Measurements from ENCODE around the gene UGT2B15. TPM values are rescaled to one million over a fixed set of nuclear protein-coding genes. Genes with fewer than 3 reads are reported as not detected.

The UGT2B15 gene
- total RNA-seq, 2 donors from 2014 or later: 0.41 TPM; not detected in 1

- WGBS: 94% methylated on average over 1 of the region's 1 CpG
- Histone ChIP-seq H3K9me3 (no peaks in the 10 kb centered on the region), H3K4me3 (no peak overlapping the region), H3K27ac (no peak overlapping the region), H3K27me3 (replicated peaks; ENCODE audit: insufficient read depth) (no peaks in the 10 kb centered on the region), H3K36me3 (no peaks in the 10 kb centered on the region), H3K4me1 (replicated peaks) (no peaks in the 10 kb centered on the region)
- no peak for TF ChIP-seq POLR2A (IDR thresholded peaks at IDR 0.05)
- TF ChIP-seq POLR2AphosphoS5 (IDR thresholded peaks at IDR 0.05): no peak
- no peak for TF ChIP-seq CTCF (IDR thresholded peaks at IDR 0.05)
- no peak for DNase-seq (ENCODE audit: low spot score)
- intact Hi-C loops (cut with DNase I): no loop called here
Observed at GRCh38 chr4:68606240-68606639, 64.2 kb downstream of the UGT2B15 start.

GRCh38 chr4:68599150-68599549 lies 71.3 kb downstream of the UGT2B15 start:
- DNase-seq (ENCODE audit: low spot score): no peak
- intact Hi-C loops (cut with DNase I): no loop called here
- H3K4me3 ChIP-seq: no peak overlapping the region
- no peaks in the 10 kb centered on the region for H3K4me1 ChIP-seq (replicated peaks)
- H3K36me3 ChIP-seq: no peaks in the 10 kb centered on the region
- H3K27me3 ChIP-seq (replicated peaks; ENCODE audit: insufficient read depth): no peaks in the 10 kb centered on the region
- WGBS: 44% methylated on average over 3 of the region's 3 CpGs
- H3K27ac ChIP-seq: no peak overlapping the region
- no peak for TF ChIP-seq CTCF (IDR thresholded peaks at IDR 0.05)
- TF ChIP-seq POLR2AphosphoS5 (IDR thresholded peaks at IDR 0.05): no peak
- TF ChIP-seq POLR2A (IDR thresholded peaks at IDR 0.05): no peak
- no peaks in the 10 kb centered on the region for H3K9me3 ChIP-seq

GRCh38 chr4:68597482-68597881 lies 73.0 kb downstream of the UGT2B15 start:
- Histone ChIP-seq H3K27me3 (replicated peaks; ENCODE audit: insufficient read depth) (no peaks in the 10 kb centered on the region), H3K27ac (no peak overlapping the region), H3K4me3 (no peak overlapping the region), H3K9me3 (no peaks in the 10 kb centered on the region), H3K4me1 (replicated peaks) (no peaks in the 10 kb centered on the region), H3K36me3 (no peaks in the 10 kb centered on the region)
- TF ChIP-seq POLR2AphosphoS5 (IDR thresholded peaks at IDR 0.05) (no peak), CTCF (IDR thresholded peaks at IDR 0.05) (no peak), POLR2A (IDR thresholded peaks at IDR 0.05) (no peak)
- no peak for DNase-seq (ENCODE audit: low spot score)
- WGBS: 100% methylated on average over 2 of the region's 2 CpGs
- intact Hi-C loops (cut with DNase I): no loop called here

Other genes with a start within 250 kb of the UGT2B15 start
- 1 to 10 TPM; 1.6 to 4.2 TPM for gene TMPRSS11E, start 223.2 kb downstream of the UGT2B15 start, total RNA-seq
- under 1 TPM in 1 of 2 donors, not detected in 1; 0.23 TPM for gene UGT2B17, start 94.3 kb downstream of the UGT2B15 start, total RNA-seq
- gene UGT2B10, start 145.3 kb upstream of the UGT2B15 start, total RNA-seq: not detected

Data from prostate gland (tissue), 2 donors.